HG03558 (cell line): ENCODE measurements around the gene ZFP2.
A peak's percentile ranks its signal among the peaks of the same experiment; 100 is the strongest.
"Not testable (repeated sequence)": the region's sequence is repeated elsewhere in the genome, so short reads cannot be mapped to it uniquely, and the experiment has no call there.

Source experiments
- ATAC-seq: cut with Tn5 transposase; IDR thresholded peaks from one replicate; pipeline ENCODE4 v1.9.1; 2021; ENCODE audit warnings: moderate number of reproducible peaks; ENCODE audit not compliant: unreplicated experiment; ENCODE audit errors: extremely low read depth

ZFP2 gene

DNA sequence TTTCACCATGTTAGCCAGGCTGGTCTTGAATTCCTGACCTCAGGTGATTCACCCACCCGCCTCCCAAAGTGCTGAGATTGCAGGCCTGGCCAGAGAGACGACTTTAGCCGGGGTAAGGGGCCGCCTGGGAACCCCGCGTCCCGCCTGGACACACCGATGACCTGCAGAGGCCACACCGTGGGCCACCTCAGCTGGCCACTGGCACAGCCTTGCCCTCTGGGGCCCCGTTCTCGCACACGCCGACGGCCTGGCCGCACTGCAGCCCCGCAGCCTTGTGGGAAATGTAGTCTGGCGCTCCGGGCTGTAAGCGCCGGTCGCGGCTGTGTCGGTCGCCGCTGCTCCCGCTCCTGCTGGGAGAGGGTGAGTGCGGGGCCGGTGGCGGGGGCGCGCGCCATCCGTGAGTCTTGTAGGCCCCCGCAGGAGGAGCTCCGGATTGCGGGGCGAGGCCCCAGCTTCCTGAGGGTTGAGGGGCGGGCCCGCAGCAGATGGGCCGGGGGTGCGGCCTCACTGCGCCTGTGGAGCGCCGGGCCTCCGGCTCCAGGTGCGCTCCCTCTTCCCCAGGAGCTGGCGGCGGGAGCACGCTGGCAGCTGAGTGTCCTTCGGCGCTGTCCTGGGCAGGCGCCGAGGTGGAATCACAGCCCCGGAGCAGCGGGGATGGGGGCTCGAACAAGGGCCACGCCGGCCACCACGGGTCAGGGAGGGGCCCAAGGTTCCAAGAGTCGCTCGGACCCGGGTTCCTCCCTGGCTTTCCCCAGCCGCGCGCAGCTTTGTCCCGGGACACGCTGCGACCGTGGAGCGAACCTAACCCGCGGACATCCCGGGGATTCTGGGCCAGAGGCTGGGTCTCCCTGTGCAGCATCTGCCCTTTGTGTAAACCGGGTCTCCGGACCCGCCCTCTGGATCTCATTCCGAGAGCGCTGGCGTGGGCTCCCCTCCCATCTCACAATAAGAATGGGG, at the start of gene ZFP2:
ZFP2 (plus strand) TSS at position 299 of the 957 bp plus-strand sequence. CDS start 35,401 bp downstream, outside the sequence.
- no peak for ATAC-seq

DNA sequence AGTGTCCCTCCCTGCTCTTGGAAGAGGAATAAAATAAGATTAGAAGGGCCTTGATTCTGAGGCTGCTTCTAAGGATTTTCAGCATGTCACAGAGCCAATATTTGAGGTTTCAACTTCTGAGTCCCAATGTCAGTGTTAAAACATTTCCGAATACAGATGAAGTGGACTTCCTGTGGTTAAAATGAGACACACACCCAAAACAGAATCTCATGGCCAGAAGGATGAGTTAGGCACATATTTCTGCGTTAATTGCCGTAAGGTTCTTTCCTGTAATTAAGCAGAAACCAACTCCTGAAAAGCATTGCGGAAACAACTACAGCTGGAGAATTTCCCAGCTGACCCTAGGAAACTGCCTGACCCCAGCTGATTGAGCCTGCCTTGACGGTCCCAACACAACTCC, 46.4 kb upstream of the ZFP2 start:
- ATAC-seq = no peak

DNA sequence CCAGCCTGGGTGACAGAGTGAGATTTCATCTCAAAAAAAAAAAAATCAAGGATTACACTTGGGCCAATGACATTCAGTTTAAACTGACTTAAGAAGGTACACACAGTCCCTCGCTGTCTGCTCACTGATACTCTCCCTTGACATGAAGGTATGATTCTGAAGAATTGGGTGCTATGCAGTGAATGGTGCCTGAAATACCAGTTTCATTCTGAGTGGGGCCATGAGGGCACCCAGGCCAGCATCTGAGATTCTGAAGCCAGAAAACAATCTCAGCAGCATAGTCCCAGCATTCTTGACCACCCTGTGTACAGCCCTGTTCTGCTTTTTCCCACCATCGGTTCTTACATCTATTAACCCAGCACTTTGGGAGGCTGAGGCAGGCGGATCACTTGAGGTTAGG, 43.8 kb upstream of the ZFP2 start:
- ATAC-seq = no peak

DNA sequence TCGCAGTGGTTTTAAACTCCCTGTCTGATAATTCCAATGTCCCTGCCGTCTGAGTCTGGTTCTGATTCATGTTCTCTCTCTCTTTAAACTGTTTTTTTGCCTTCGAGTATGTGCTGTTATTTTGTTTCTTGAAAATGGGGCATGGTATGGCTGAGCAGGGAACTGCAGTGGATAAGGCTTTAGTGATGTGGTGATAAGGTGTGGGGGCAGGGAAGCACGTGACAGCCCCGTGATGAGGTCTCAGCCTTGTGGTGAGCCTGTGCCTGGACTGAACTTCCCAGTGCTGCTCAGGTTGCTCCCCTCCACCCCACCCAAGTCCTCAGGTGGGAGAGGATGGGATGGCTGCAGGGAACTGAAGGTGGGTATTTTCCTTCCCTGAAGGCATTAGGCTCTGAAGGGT, 41.4 kb upstream of the ZFP2 start:
- no peak for ATAC-seq

DNA sequence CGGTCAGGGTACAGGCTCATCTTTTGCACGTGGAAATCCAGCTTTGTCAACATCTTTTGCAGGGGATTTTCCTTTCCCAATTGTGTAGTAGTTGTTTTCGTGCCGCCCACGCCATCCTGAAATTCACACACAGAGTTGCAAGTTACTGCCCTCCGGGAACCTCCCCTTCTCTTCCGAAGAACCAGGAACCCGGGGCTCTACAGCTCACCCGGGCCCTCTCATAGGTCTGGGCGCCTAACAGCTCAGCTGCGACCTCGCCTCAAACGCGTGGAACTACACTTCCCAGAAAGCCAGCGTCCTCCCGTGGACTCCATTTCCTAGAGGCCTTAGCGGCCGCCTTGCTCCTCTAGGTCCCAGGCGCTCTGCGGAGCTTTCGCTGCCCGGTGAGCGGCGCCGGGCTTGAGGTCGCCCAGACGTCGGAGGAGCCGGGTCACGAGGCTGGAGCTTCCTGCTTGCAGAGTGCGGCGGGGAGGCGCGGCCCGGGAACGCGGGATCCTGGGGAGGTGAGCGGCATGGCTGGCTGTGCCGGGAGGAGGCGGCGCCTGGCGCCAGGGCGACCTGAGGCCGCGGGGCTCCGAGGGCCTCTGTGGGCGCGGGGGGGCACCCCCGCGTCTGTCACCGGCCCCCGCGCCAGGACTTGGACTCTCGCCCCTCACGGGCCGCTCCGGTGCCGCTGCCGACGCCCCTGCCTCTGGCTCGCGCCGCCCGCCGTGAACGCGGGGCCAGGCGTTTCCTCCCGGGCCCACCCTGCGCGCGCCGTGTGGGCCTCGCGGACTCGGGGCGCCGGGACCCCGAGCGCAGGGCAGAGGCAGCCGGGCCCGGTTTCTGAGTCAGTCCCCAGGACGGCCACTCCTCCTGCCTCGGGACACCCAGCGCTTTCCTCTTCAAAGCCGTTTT, 35.8 kb upstream of the ZFP2 start, which contains the start of gene ZNF354B:
ZNF354B (plus strand) TSS at position 329 of the 897 bp plus-strand sequence. CDS start 1,095 bp downstream, outside the sequence.
- ATAC-seq = peak; percentile 97

DNA sequence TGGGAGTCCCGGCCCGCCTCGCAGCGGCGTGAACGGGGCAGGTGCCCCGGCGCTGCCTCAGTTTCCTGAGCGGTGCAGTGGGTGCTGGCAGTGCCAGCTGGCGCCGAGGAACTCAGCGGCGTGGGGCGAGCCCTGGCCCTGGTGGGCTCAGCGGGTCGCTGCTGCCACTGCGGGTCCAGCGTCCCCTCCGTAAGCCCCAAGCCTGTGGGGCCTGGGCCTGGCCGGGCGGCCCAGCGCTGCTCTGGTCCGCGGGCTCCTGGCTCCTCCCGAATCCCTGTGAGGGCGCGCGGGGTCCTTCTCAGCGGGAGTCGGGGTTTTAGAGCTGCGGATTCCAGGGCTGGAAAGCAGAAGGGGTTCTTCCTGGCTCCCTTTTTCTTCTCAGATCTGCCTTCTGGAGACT, 35.1 kb upstream of the ZFP2 start:
- ATAC-seq = not testable (repeated sequence)

DNA sequence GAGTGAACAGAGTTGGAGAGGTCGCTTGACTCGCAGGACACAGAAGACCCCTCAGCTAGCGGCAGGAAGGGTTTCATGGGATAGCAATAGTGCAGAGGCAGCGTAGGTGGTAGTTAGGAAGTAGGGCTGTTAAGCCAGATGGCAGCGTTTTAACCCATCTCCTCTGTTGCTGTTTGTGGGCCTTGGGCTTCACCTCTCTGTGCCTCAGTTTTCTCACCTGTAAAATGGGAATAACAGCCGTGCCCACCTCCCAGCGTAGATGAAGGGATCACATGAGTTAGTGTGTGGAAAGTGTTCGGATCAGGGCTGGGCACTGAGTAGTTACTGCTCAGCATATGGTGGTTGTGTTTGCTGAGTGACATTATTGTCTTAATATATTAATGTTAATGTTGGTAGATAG, 34.1 kb upstream of the ZFP2 start:
- ATAC-seq = no peak

DNA sequence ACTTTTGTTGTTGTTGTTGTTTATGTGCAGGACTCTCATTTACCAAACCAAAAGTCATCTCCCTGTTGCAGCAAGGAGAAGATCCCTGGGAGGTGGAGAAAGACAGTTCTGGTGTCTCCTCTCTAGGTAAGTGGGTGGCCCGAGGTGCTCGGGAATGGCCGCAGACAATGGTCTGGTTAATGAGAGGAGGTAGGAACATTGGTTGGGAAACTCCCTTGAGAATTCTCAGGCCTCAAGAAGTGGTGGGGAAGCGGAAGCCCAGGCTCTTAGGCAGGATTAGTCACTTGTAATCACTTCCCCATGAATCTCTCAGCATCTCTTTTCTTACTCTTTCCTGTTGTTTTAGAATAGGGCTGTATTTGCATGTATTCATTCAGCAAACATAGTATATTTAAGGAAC, 28.8 kb upstream of the ZFP2 start:
- ATAC-seq = no peak

DNA sequence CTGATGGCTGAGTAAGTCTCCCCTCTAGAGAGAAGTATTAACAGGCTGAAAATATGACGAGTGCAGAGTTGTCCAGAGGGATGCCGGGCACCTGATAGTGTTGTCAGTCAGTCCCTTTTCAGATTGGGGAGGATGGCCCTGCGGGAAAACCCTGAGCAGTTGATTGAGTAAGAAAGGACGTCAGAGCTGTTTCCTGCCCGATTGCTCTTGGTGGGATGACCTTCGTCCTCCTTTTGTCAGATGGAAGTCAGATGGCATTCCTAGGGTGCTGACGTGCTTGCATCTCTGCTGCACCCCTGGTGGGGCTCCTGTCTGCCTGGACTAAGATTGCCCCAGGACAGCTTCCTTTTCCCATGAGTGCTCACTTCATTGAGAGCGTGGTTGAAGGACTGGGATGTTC, 26.1 kb upstream of the ZFP2 start:
- no peak for ATAC-seq

DNA sequence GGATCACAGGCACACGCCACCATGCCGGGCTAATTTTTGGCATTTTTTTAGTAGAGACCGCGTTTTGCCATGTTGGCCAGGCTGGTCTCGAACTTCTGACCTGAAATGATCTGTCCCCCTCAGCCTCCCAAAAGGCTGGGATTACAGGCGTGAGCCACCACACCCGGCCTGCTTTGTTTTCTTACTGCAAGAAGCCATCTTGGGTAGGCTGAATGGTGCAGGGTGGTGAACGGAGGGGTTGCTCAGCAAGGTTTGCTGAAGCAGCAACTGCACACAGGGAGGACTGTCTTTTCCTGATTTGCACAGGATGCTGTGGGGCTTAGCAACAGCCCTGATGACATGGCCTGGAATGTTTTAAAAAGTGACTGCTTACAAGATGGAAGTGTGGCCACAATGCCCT, 25.3 kb upstream of the ZFP2 start:
- no peak for ATAC-seq

DNA sequence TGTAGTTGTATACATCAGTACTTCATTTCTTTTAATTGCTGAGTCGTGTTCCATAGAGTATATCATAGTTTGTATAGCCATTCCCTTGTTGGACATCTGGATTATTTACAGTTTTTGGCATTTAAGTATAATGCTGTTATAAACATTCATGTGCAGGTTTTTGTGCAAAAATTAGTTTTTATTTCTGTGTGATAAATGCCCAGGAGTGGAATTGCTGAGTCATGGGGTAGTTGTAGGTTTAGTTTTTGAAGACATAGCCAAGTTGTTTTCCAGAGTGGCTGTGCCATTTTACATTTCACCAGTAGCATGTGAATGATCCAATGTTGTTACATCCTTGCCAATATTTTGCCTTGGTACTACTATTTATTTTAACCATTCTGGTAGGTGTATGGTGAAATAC, 23.4 kb upstream of the ZFP2 start:
- no peak for ATAC-seq

DNA sequence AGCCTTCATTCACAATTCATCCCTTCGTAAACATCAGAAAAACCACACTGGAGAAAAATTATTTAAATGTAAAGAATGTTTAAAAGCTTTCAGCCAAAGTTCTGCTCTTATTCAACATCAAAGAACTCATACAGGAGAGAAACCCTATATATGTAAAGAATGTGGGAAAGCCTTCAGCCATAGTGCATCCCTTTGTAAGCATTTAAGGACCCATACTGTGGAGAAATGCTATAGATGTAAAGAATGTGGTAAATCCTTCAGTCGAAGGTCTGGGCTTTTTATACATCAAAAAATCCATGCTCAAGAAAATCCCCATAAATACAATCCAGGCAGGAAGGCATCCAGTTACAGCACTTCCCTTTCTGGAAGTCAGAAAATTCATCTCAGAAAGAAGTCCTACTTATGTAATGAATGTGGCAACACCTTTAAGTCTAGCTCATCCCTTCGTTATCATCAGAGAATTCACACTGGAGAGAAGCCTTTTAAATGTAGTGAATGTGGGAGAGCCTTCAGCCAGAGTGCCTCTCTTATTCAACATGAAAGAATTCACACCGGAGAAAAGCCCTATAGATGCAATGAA, 12.5 kb upstream of the ZFP2 start:
- not testable (repeated sequence) for ATAC-seq

DNA sequence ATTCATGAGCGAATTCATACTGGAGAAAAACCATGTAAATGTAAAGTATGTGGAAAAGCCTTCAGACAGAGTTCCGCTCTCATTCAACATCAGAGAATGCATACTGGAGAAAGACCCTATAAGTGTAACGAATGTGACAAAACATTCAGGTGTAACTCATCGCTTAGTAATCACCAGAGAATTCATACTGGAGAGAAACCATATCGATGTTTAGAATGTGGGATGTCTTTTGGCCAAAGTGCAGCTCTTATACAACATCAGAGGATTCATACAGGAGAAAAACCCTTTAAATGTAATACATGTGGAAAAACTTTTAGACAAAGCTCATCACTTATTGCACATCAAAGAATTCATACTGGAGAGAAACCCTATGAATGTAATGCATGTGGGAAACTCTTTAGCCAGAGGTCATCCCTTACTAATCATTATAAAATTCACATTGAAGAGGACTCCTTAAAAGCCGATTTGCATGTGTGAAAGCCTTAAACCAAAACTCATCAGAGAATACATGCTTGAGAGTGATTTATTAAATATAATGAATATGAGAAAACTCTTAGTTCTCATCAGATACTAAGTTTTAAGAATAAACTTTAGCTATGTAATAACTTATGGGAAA, 11.8 kb upstream of the ZFP2 start:
- no peak for ATAC-seq

DNA sequence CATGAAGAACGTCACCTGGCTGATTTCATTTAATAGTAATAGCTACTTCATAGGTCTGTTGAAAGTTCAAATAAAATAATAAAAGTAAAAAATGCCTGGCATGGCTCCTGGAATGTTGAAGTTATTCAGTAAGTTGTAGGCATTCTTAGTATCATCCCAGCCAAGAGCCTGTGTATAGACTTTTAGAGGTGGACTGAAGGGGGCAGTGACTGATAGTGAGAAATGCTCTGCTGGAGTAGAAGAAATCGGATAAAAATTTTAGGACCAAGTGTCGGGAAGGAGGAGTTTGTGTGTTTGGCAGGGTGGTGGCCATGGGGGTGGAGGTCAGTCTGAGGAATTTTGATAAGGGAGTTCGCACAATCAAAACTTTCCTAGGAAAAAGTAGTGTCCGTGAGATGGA, 3.6 kb downstream of the ZFP2 start:
- no peak for ATAC-seq

DNA sequence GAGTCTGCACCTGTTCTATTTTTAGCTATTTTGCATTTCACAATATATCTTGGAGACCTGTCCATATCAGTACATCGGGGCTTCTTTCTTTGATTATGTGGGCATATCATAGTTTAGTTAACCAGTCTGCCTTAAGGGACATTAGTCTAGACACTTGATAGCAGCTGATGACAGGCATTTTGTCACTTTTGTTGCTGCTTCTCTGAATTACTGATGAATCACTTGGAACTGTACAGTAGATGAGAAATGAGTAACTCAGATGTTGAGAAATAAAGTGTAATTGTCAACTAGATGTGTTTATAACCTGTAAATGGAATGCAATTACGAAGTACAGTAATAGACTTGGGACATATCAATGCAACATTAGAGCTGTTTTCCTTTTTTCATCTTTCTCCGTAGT, 7.1 kb downstream of the ZFP2 start:
- ATAC-seq = no peak

DNA sequence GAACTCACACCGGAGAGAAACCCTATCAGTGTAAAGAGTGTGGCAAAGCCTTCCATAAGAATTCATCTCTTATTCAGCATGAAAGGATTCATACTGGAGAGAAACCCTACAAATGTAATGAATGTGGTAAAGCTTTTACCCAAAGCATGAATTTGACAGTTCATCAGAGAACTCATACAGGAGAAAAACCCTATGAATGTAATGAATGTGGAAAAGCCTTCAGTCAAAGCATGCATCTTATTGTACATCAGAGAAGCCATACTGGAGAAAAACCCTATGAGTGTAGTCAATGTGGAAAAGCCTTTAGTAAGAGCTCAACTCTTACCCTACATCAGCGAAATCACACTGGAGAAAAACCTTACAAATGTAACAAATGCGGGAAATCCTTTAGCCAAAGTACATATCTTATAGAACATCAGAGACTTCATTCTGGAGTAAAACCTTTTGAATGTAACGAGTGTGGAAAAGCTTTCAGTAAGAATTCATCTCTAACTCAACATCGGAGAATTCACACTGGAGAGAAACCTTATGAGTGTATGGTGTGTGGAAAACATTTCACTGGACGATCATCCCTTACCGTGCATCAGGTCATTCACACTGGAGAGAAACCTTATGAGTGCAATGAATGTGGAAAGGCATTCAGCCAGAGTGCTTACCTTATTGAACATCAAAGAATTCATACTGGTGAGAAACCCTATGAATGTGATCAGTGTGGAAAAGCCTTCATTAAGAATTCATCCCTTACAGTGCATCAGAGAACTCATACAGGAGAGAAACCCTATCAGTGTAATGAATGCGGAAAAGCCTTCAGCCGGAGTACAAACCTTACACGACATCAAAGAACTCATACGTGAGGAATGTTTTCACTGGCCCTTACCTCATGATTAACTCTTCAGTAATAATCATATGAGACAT, 36.4 kb downstream of the ZFP2 start:
- no peak for ATAC-seq

DNA sequence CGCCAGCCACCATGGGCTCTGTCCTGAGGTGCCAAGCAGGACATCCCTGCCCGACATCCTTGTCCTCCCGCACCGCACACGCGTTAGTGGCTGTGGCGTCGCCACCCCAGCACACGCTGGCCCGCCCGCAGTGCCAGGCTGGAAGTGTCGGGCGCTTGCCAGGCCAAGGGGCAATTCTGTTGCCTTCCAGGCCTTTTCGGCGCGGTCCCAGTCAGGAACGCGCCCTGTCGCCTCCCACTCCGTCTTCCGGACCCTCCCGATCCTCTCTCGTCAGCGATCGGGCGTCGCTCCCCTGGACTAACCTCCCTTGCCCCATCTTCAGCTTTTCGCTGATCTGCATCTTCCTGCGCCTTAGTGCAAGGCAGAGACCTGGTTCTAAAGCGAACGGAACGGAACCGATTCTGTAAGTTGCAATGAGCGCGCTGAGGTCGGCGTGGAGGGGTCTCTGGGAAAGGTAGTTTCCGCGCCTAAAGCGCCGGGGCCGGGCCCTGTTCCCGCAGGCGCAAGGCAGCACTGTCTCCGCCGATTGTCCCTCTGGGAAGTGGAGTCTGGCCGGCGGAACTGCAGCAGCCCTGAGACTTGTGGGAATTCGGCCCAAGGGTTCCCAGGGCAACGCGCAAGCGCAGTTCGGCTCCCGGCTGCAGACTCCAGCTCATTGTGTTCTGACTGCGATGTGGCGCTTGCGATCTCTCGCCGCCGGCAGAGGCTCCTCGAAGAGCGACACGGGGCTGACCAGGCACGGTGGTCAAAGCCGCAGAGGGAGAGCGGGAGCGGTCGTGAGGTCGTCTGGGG, 45.1 kb downstream of the ZFP2 start, which contains the start of gene ZNF454:
ZNF454 (plus strand) TSS at position 630 of the 792 bp plus-strand sequence. CDS start 1,594 bp downstream, outside the sequence.
- ATAC-seq = no peak

DNA sequence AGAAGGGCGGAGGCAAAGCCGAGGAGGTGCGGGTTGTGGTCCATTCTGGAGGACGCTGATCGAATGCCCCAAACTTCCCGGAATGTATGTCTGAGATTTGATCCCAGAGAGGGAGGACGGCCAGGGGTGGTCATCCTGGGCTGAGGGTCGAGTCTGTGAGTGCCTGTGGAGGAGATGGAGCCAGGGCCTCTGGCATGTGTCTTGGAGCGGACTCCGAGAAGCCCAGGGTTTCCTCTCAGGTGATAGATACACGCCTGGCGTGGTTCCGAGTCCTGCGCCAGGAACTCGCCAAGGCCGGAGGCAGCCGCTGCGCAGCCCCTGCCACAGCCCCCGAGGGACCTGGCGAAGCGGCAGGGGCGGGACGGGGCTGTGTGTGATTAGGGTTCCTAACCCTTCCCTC, 45.6 kb downstream of the ZFP2 start:
- ATAC-seq = no peak
